HTERT RPE-1 (cell line): ENCODE results near the gene PRSS50.

Experiments
- in situ Hi-C: fragments of 300-500 bp; cut with MboI; formaldehyde crosslinking; loops from 4 replicates; pipeline ENCODE4 v1.14.3; 2020; ENCODE audit warnings: low sequenced_read_pairs

Gene PRSS50

DNA sequence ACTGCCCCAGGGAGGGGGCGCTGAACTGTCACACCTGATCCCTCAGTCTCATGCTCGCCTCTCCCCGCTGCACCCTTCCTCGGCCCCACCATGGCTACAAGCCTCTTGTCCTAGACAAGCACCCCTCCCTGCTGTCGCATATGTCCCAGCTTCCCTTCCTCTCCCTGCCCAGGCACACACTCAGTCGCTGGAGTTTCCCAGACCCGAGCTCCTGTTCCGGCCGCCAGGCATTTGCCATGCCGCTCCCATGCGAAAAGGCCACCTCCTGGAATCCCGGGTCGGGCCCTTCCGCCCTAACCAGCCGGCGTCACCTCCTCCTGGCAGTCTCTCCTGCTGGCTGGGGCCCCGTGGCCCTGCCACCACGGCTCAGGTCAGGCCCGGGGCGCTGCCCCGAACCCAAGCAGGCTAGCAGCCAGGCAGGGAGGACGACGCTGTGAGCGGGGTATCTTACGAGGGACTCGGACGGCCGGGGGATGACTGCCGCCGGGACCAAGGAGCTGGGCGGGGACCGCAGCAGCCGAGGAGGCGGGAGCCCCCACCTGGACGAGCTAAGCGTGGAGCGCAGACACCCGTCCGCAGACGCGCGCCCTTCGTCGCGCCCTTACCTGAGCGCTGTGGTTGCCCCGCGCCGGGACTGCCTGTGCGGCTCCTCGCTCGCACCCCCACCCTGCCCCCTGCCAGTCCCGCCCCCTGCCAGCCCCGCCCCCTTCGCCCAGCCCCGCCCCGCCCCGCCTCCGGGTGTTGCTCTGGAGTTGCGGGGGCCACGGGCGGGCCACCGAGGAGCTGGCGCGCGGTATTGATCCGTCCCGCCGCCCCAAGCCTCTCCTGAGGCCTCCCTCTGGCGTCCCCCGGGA, 24.4 kb downstream of the PRSS50 start, which contains the start of gene ALS2CL:
Gene ALS2CL, minus strand, starts transcription at position 642 of the 854 bp plus-strand sequence. CDS start 4,239 bp downstream, outside the sequence.
- in situ Hi-C loops: no loop called here

DNA sequence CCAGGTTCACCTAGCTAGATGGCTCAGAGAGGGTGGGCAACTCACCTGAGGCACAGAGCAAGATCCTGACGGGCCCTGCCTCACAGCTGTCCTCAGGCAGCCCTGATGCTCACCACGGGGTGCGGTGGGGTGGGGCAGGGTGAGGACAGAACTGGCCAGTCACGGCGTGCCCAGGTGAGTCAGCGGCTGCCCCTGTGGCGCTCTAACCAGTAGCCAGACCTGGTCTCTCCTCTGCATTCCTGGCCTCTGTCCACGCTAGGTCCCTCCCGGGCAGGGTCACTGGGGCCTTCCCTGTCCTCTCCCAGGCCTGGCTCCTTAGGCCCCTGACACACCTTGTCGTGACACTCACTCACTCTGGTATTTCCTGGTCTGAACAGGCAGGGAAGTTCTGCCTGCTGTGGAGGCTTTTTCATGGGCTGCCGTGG, 25.1 kb downstream of the PRSS50 start:
- in situ Hi-C loops: no loop called here

GRCh38 chr3:46690798-46691197, 26.9 kb downstream of the PRSS50 start:
- in situ Hi-C loops: no loop called here

GRCh38 chr3:46685446-46685845, 32.2 kb downstream of the PRSS50 start:
- in situ Hi-C loops: no loop called here

- in situ Hi-C loops: no loop called here
These were observed 32.8 kb downstream of the PRSS50 start for GRCh38 chr3:46684891-46685290.

- in situ Hi-C loops: no loop called here
These were observed 34.7 kb downstream of the PRSS50 start for GRCh38 chr3:46682974-46683373.

- in situ Hi-C loops: no loop called here
These were observed 35.7 kb downstream of the PRSS50 start for GRCh38 chr3:46681856-46682540.

DNA sequence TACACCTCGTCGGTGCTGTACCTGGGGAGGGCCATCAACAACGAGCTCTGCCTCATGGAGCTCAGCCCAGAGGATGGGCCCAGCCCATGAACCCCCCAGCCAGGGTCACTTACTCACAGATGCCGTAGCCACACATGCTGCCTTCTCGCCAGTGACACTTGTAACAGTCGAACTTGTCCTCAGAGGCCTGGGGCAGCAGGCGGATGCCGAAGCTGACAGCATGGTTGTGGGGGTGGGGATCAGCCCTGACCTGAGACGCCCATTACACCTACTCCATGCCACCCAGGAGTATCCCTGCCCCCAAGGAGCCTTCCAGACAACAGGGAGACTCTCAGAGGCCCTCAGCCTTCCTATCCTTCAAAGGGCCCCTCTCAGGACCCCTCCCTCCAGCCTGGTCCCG, 36.3 kb downstream of the PRSS50 start:
- in situ Hi-C loops: no loop called here

GRCh38 chr3:46680298-46680826, 37.3 kb downstream of the PRSS50 start:
- in situ Hi-C loops: no loop called here

DNA sequence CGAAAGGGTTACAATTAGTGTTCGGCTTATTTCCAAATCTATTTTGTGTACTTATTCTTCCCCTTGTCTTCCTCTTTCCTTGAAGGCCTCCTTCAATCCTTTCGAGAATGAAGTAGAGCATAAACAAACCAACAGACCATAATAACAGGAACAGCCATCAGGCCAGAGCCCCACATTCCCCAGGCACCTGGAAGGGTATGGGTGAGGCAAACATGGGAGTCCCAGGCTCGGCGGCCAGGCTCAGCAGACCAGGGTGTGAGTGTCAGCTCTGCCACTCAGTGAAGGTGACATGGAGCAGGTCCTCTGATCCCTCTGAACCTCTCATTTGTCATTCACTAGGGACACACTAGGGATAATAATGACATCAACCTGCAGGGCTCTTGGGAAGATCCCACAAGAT, 38.0 kb downstream of the PRSS50 start:
- in situ Hi-C loops: no loop called here

DNA sequence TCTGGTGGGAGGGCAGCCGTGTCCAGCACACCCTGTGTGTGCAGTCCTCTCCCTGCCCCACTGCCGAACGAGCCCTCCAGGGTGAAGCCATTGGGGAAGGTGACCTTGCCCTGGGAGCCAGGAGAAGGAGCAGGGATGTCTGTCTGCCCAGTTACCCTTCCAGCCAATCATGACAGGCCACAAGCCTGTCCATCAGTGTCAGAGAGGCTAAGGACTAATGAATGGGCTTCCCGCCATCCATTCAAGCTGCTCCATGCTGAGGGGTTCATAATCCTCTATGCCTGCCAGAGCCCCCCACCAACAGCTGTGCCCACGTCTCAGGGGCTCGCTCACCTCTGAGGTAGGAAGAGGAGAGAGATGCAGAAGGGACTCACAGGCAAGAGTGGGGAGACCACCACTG, 39.4 kb downstream of the PRSS50 start:
- in situ Hi-C loops: no loop called here

GRCh38 chr3:46677411-46677726, 40.3 kb downstream of the PRSS50 start:
- in situ Hi-C loops: no loop called here

- in situ Hi-C loops: no loop called here
These were observed 40.9 kb downstream of the PRSS50 start for GRCh38 chr3:46676601-46677410.

GRCh38 chr3:46675843-46676567, 41.7 kb downstream of the PRSS50 start:
- in situ Hi-C loops: no loop called here

- in situ Hi-C loops: no loop called here
These were observed 42.2 kb downstream of the PRSS50 start for GRCh38 chr3:46675426-46675825.

GRCh38 chr3:46674031-46674845, 43.4 kb downstream of the PRSS50 start:
- in situ Hi-C loops: no loop called here

- in situ Hi-C loops: no loop called here
These were observed 44.3 kb downstream of the PRSS50 start for GRCh38 chr3:46673151-46674030.

GRCh38 chr3:46672349-46672695, 45.3 kb downstream of the PRSS50 start:
- in situ Hi-C loops: no loop called here
